Neural progenitor cell (in vitro differentiated cells): ENCODE measurements around the gene LSM3. TPM values are rescaled to one million over a fixed set of nuclear protein-coding genes. Genes with fewer than 3 reads are reported as not detected.

Source experiments
- DNase-seq: peaks from one replicate; pipeline ENCODE4 v3.0.0-alpha.2; 2016; ENCODE audit warnings: low spot score
- H2AFZ ChIP-seq: fragments of 200-600 bp; sonication (generic); replicated peaks from 2 replicates; pipeline ENCODE4 v1.6.1; 2016; ENCODE audit warnings: antibody characterized with exemption
- H3F3A ChIP-seq: fragments of 200-600 bp; sonication (generic); 2 replicates; pipeline ENCODE4 v1.6.1; 2016; ENCODE audit warnings: antibody characterized with exemption, low read depth
- H3K27ac ChIP-seq: fragments of 200-600 bp; sonication (generic); 2 replicates; pipeline ENCODE4 v1.5.1; 2016; ENCODE audit warnings: mild to moderate bottlenecking
- H3K27me3 ChIP-seq: fragments of 200-600 bp; sonication (generic); 2 replicates; pipeline ENCODE4 v1.6.1; 2016; ENCODE audit warnings: mild to moderate bottlenecking, moderate library complexity
- H3K36me3 ChIP-seq: fragments of 200-600 bp; sonication (generic); 2 replicates; pipeline ENCODE4 v1.5.1; 2016
- H3K4me1 ChIP-seq: fragments of 200-600 bp; sonication (generic); 2 replicates; pipeline ENCODE4 v1.6.1; 2016; ENCODE audit warnings: mixed run types
- H3K4me2 ChIP-seq: fragments of 200-600 bp; sonication (generic); 2 replicates; pipeline ENCODE4 v1.6.1; 2016
- H3K4me3 ChIP-seq: fragments of 200-600 bp; sonication (generic); 2 replicates; pipeline ENCODE4 v1.5.1; 2016
- H3K79me2 ChIP-seq: fragments of 200-600 bp; sonication (generic); 2 replicates; pipeline ENCODE4 v1.6.1; 2016; ENCODE audit warnings: low read depth
- H3K9ac ChIP-seq: fragments of 200-600 bp; sonication (generic); 2 replicates; pipeline ENCODE4 v1.6.1; 2016
- H3K9me3 ChIP-seq: fragments of 200-600 bp; sonication (generic); 2 replicates; pipeline ENCODE4 v1.5.1; 2016; ENCODE audit warnings: low read depth
- H4K20me1 ChIP-seq: fragments of 200-600 bp; sonication (generic); 2 replicates; pipeline ENCODE4 v1.6.1; 2016; ENCODE audit warnings: low read depth
- H3K27ac Mint-ChIP-seq: 3 replicates; pipeline ENCODE4 v1.8.0; 2021; ENCODE audit warnings: mixed read lengths
- H3K27me3 Mint-ChIP-seq: 2 replicates; pipeline ENCODE4 v1.8.0; 2022; ENCODE audit warnings: low read depth, mild to moderate bottlenecking, inconsistent platforms, moderate library complexity, mixed read lengths; ENCODE audit not compliant: insufficient read depth
- H3K36me3 Mint-ChIP-seq: 3 replicates; pipeline ENCODE4 v1.8.0; 2021; ENCODE audit warnings: mixed read lengths
- H3K4me1 Mint-ChIP-seq: 3 replicates; pipeline ENCODE4 v1.8.0; 2021; ENCODE audit warnings: mixed read lengths
- H3K4me3 Mint-ChIP-seq: 3 replicates; pipeline ENCODE4 v1.8.0; 2021; ENCODE audit warnings: mild to moderate bottlenecking, moderate library complexity, mixed read lengths
- H3K9me3 Mint-ChIP-seq: 3 replicates; pipeline ENCODE4 v1.8.0; 2020; ENCODE audit warnings: mixed read lengths
- CTCF ChIP-seq: fragments of 200-600 bp; sonication (generic); IDR thresholded peaks from 2 replicates; pipeline ENCODE4 v1.5.1; 2017; ENCODE audit warnings: antibody characterized with exemption, mild to moderate bottlenecking
- EZH2 ChIP-seq: fragments of 200-600 bp; sonication (generic); IDR thresholded peaks from 2 replicates; pipeline ENCODE4 v1.6.1; 2017; ENCODE audit warnings: antibody characterized with exemption, mild to moderate bottlenecking, moderate library complexity
- EZH2phosphoT487 ChIP-seq: fragments of 200-600 bp; sonication (generic); IDR thresholded peaks from 2 replicates; pipeline ENCODE4 v1.6.1; 2017; ENCODE audit warnings: antibody characterized with exemption
- total RNA-seq: library from RNA; depleted of rRNA; stranded (reverse); fragments of >200 nt; gene quantifications from 2 replicates; pipeline ENCODE4 v1.2.3, GENCODE V29; 2015; ENCODE audit warnings: low replicate concordance

LSM3 gene
- total RNA-seq, 1 donor from 2014 or later: 36.2 TPM

DNA sequence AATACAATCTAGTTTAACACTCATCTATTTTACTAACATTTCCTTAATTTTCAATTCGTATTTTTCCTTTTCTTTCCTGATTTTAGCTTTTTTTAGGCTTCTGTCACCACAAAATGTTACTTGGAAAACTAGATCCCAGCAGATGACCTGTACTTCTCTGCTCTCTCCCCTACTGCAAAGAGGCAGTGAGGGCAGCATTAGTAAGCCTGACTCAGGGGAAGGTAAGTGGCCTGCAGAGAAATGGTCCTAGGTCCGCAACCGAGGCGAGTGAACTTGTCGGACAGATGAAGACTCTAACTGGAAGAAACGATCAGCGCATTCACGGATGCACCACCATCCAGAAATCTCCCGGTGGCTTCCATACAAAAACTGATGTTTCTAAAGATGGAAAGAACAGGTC is 33.4 kb upstream of the LSM3 start:
- Mint-ChIP-seq H3K36me3 (peaks cover 25% of the 10 kb centered on the region), H3K4me3 (no peak overlapping the region), H3K4me1 (peaks cover 21% of the 10 kb centered on the region), H3K27ac (peak overlapping the region; percentile 96), H3K9me3 (no peaks in the 10 kb centered on the region), H3K27me3 (peaks cover 2% of the 10 kb centered on the region)
- Histone ChIP-seq H3K36me3 (no peaks in the 10 kb centered on the region), H2AFZ (no peak overlapping the region), H3F3A (no peaks in the 10 kb centered on the region), H3K4me2 (no peak overlapping the region), H3K9ac (no peak overlapping the region), H3K4me3 (no peak overlapping the region), H3K27me3 (no peaks in the 10 kb centered on the region), H3K4me1 (no peaks in the 10 kb centered on the region), H3K27ac (no peak overlapping the region), H4K20me1 (no peaks in the 10 kb centered on the region), H3K79me2 (no peaks in the 10 kb centered on the region), H3K9me3 (no peaks in the 10 kb centered on the region)
- TF ChIP-seq EZH2 (no peak), CTCF (no peak)
- DNase-seq: no peak

GRCh38 chr3:14145670-14146380 is 32.8 kb upstream of the LSM3 start:
- Mint-ChIP-seq H3K4me1 (peaks cover 21% of the 10 kb centered on the region), H3K9me3 (no peaks in the 10 kb centered on the region), H3K27me3 (peaks cover 4% of the 10 kb centered on the region), H3K27ac (peak overlapping the region; percentile 81), H3K36me3 (peaks cover 25% of the 10 kb centered on the region), H3K4me3 (peak overlapping the region; percentile 38)
- DNase-seq: no peak
- Histone ChIP-seq H3K36me3 (no peaks in the 10 kb centered on the region), H3K4me2 (no peak overlapping the region), H4K20me1 (no peaks in the 10 kb centered on the region), H3K4me1 (no peaks in the 10 kb centered on the region), H3K79me2 (no peaks in the 10 kb centered on the region), H3K9ac (no peak overlapping the region), H3K9me3 (no peaks in the 10 kb centered on the region), H3F3A (no peaks in the 10 kb centered on the region), H3K27ac (no peak overlapping the region), H3K27me3 (no peaks in the 10 kb centered on the region), H3K4me3 (no peak overlapping the region), H2AFZ (no peak overlapping the region)
- no peak for TF ChIP-seq CTCF
- no peak for TF ChIP-seq EZH2
- no peak for TF ChIP-seq EZH2phosphoT487

GRCh38 chr3:14146381-14147065 is 32.1 kb upstream of the LSM3 start:
- Histone ChIP-seq H3K79me2 (no peaks in the 10 kb centered on the region), H3K4me2 (no peak overlapping the region), H3K9me3 (no peaks in the 10 kb centered on the region), H3K4me3 (no peak overlapping the region), H2AFZ (no peak overlapping the region), H4K20me1 (no peaks in the 10 kb centered on the region), H3K27me3 (no peaks in the 10 kb centered on the region), H3K4me1 (no peaks in the 10 kb centered on the region), H3K27ac (no peak overlapping the region), H3K36me3 (no peaks in the 10 kb centered on the region), H3F3A (no peaks in the 10 kb centered on the region), H3K9ac (no peak overlapping the region)
- TF ChIP-seq CTCF (no peak), EZH2phosphoT487 (no peak), EZH2 (no peak)
- H3K27ac Mint-ChIP-seq: no peak overlapping the region
- H3K36me3 Mint-ChIP-seq: peaks cover 25% of the 10 kb centered on the region
- H3K4me1 Mint-ChIP-seq: peaks cover 21% of the 10 kb centered on the region
- H3K27me3 Mint-ChIP-seq: peaks cover 6% of the 10 kb centered on the region
- no peak for DNase-seq
- no peak overlapping the region for H3K4me3 Mint-ChIP-seq
- no peaks in the 10 kb centered on the region for H3K9me3 Mint-ChIP-seq
